NOMO-1 treated with DMSO at 0.1 percent for 48 hours (cell line): Measurements from ENCODE around the gene INSM1.

Experiments
- DNase-seq: peaks from one replicate; lab custom pipeline; 2025; ENCODE audit not compliant: unreplicated experiment; lab: John Stamatoyannopoulos, UW

Gene INSM1

DNA sequence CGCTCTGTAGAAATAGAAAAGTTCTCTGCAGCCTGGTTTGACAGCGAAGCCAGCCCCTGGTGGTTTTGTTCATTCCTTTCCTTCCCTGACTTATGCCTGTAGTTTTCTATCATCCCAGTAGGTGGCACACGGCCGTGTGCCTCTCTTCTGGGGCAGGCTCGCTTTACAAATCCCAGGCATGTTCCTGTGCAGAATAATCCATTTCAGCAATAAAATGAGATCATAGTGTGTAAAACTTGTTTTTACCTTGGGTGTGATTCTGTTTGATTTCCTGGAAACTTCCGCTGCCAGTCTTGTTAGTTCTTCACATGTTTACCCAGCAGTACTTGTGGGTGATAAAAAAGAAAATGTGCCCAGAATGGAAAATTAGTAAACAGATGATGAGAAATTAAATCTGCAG is 7.4 kb upstream of the INSM1 start:
- peak; percentile 64 for DNase-seq

DNA sequence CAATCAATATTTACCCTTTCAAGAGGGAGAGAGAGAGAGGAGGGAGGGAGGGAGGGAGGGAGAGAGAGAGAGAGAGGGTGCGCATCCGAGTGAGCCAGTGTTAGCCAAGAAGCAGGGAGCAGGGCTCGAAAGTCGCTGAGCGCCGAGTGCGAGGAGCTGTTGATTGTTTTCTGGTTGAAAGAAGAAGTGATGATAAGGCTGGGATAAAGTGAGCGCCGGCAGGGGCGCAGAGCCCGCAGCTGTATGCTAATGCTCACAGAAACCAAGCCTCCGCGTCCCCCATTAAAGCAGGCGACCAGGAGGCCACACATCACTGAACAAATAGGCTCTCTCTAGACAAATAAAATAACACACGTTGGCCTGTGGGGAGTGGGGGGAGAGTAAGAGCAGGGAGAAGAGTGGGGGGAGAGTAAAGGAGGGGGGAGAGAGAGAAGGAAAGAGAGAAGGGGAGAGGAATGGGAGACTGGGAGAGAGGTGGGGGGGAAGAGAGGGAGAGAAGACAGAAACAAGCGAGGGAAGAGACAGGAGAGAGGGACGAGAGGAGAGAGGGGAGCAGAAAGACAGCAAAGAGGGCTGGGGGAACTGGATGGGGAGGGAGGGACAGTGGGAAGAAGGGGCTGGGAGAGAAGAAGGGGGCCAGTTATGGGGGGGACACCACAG is 5.0 kb upstream of the INSM1 start:
- DNase-seq, result no peak

DNA sequence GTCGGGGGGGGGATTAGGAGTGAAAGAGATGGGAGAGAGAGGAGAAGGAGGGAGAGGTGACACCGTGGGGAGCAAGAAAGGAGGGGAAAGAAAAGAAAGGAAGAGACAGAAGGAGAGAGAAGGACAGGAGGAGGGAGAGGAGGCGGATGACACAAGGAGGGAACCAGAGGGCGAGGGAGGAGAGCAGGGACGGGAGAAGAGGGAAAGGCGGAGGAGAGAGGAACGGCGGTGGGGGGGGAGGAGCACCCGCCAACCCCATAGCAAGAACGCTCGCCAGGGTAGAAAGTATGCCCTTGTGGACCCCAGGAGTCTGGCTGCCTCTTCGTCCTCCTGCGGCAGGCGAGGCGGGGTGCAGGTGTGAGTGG is 4.5 kb upstream of the INSM1 start:
- no peak for DNase-seq

DNA sequence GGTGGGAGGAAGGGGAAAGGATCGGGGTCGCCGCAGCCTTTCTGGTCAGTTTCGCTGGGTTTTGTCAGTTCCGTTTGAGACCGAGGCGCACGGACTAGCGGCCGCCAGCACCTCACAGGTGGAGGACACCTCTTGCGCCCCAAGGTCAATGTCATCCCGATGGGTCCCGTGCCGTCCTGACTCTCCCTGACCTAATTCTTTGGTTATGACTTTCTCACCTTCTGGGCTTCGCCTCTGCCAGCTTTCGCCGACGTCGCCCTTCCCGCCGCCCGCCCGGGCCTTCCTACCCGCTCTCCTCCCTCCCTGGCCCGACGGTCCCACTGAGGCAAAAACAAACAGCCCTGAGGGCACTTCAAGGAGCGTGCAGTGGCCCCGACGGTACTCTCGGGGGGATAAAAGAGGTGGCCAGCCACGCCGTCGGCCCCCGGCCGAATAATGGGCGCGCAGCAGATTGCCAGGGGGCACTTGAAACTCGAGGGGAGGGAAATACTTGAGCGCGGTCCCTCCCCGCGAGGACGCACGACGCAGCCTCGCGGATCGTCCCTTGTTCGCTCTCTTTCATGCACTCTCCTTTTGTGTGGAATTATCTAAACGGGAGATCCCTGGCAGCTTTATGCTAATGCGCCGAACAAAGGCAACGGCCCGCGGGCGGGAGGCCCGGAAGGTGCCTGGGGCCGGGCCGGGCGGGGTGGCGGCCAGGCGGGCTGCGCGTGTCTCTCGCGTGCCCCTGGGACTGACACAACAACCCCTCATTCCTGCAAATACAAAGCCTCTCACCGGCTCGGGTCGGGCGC is 3.9 kb upstream of the INSM1 start:
- DNase-seq, result no peak

DNA sequence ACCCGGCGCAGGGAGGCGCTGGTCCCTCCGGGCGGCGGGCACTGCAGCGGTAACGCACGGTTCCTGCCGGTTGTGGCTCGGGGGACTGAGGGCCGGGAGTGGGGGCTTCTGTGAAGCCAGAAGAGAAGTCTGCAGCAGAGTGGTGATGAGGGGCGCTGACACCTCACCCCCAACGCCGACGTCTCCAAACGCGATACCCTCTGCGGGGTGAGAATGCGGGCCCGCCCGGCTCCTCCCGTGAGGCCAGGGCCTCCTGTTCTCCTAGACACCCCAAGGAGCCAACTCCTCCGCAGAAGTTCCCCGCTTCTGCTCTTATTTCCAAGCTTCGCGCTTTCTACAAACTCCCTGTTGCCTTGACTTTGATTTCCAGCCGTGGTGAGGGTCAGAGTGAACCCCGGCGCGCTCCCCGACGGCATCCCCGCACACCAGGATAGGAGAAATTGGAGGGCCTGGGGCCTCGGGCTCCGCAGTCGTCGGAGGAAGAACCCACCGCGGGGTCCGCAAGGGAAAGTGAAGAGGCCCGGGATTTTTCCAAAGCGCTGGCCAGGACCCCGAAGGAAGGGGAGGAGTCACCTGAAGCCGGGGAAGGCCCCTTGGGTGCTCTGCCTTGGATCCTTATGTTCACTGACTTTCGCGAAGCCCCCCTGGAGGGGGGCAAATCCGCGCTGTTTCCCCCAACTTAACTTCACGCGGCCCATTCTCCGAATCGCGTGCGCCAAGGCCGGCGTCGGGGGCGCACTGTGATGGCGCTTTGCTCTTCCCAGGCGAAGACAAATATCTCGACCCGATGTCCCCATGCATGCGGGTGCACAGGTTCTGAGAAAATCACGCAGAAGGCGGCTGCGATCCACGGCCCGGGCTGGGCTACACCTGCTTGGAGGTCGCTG is 3.1 kb upstream of the INSM1 start:
- no peak for DNase-seq

DNA sequence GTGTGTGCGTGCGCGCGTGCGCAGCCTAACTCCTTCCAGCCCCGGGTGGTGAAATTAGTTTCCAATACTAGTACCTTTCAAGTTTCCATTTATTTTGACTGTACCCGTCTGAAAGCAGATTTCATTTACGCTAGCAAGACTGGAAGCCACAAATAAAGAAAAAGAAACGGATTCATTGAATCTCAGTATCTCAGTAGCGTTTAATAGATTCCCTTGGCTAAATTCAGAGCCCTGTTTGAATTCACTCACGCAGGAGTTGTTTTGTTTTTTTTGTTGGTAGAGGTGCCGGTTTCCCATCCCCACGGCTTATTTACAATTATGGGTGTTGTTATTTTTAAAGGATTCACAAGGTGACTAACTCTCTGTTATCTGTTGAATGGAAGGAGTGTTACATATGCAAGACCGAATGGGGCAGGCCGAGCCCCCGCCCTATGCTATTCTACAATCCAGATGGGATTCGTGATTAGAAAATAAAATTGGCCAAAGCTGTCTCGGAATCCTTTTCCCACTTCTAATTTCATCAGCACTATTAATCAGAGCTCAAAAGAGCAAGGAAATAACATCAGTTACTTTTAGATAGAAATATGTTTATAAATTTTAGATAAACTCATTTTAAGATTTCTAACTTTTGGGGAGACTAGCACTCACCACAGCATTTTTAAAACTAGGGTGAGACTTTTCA is 2.3 kb upstream of the INSM1 start:
- DNase-seq, result no peak

DNA sequence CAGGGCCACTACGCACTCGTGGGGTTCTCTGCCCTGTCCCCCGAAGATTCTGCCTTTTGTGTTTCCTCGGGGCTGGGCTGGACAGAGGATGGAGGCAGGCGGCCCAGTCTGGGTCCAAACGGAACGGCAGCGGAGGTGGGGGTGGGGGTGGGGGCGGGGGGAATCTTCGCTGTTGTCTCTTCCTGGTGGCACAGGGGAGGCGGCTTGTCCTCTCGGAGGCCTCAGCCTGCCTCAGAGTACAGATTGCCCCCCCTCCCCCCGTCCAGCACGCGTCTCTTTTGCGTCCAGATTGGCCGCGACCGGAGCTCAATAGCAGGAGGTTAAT is 1.4 kb upstream of the INSM1 start:
- DNase-seq, result no peak

DNA sequence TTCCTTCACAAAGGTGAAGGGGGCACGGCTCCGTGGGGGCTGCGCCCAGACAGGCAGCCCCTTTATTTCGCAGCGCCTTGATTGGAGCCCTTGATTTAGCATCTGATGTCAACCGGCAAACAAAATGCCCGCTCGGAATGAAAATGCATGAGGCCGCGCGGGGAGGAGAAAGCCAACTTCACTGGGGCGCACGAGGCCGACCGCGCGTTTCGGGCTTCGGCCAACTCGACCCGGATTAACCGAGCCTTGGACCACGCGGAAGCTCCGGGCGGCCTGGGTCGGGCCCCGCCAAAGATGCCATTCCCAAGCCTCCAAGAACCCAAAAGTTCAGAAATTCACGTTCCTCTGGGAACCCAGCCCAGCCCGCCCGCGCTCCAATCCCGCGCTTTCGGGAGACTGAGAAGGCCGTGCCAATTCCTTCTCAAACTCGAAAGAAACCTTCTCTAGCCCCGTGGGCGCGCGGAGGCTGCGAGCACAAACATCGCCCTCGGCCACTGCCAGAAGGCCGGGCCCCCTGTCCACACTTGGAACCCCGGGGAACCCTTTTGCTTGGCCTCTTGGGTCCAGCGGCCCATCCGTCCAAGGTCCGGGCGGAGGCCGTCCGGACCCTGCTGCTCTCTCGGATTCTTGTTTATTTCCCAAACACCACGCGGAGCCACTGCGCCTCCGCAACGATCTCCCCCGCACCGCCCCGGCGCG is 879 bp upstream of the INSM1 start:
- DNase-seq, result no peak

DNA sequence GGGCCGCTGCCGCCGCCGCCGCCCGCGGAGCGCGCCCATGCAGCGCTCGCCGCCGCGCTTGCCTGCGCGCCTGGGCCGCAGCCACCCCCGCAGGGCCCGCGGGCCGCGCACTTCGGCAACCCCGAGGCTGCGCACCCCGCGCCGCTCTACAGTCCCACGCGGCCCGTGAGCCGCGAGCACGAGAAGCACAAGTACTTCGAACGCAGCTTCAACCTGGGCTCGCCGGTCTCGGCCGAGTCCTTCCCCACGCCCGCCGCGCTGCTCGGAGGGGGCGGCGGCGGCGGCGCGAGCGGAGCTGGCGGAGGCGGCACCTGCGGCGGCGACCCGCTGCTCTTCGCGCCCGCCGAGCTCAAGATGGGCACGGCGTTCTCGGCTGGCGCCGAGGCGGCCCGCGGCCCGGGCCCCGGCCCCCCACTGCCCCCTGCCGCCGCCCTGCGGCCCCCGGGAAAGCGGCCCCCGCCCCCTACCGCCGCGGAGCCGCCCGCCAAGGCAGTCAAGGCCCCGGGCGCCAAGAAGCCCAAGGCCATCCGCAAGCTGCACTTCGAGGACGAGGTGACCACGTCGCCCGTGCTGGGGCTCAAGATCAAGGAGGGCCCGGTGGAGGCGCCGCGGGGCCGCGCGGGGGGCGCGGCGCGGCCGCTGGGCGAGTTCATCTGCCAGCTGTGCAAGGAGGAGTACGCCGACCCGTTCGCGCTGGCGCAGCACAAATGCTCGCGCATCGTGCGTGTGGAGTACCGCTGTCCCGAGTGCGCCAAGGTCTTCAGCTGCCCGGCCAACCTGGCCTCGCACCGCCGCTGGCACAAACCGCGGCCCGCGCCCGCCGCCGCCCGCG is 730 bp downstream of the INSM1 start:
- no peak for DNase-seq

DNA sequence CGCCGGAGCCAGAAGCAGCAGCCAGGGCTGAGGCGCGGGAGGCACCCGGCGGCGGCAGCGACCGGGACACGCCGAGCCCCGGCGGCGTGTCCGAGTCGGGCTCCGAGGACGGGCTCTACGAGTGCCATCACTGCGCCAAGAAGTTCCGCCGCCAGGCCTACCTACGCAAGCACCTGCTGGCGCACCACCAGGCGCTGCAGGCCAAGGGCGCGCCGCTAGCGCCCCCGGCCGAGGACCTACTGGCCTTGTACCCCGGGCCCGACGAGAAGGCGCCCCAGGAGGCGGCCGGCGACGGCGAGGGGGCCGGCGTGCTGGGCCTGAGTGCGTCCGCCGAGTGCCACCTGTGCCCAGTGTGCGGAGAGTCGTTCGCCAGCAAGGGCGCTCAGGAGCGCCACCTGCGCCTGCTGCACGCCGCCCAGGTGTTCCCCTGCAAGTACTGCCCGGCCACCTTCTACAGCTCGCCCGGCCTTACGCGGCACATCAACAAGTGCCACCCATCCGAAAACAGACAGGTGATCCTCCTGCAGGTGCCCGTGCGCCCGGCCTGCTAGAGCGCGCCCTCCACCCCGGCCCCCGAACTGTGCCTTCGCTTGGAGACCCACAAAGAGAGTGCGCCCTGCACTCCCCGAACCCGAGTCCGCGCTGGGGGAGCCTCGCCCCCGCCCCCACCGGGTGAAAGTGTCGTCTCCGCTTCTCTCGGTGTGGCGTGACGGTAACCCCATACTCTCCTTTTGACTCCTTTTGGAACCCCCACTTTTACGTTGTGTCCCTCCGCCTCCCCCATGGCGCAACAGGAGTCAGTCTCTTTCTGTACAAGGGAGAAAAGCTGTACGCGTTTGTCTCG is 1.6 kb downstream of the INSM1 start:
- DNase-seq, result no peak

DNA sequence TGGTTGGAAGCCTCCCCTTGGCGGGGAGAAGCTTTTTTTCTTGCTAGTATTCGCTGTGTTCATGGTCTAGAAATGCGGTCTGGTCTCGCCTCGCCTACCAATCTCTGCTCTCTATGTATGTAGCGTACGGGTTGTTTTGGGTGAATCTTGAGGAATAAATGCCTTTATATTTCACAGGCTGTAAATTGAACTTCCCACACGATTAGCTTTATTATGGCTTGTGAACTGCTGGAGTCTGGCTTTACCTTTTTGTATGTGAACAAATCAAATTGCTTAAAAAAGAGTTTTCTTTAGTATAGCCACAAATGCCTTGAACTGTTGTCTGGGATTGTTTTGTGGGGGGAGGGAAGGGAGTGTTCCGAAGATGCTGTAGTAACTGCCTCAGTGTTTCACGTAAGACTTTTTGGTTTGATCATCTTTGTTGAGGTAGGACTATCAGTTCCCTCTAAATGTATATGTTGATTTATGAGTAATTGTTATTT is 2.2 kb downstream of the INSM1 start:
- DNase-seq, result peak; percentile 22

DNA sequence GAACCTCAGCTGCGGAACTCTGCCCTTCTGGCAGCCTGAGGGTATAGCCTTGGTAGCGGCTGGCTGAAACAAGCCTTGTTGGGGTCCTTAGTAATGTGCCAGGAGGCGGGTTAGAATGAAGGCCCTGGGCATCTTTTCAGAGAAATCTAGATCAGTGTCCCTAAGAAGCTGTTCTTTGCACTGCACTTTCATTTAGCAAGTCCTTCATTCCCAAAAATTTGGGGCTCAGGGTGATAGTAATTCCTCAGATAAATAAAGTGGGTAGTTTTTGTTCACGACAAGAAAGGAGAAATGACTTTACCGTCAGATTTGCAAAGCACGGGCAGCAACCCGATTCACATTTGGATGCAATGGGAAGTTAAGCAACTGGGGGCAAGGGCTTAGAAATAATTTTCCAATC is 3.2 kb downstream of the INSM1 start:
- DNase-seq, result no peak

DNA sequence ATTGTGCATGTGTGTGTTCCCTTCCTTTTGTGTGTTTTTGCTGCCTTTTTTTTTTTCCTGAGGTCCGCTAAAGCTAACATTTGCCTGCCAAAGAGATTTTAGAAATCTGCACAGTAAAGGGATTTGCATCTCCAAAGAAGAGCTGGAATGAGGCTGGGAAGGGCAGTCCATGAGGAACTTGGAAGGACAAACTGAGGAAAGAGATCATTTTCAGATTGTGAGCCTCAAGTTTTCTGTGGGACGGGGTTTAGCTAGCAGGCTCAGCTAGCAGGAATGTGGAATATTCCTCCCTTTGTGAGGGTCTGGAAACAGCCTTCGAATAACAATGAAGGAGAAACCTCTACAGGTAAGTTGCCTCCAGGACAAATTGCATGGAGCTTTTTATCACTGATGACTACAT is 3.8 kb downstream of the INSM1 start:
- DNase-seq, result no peak

DNA sequence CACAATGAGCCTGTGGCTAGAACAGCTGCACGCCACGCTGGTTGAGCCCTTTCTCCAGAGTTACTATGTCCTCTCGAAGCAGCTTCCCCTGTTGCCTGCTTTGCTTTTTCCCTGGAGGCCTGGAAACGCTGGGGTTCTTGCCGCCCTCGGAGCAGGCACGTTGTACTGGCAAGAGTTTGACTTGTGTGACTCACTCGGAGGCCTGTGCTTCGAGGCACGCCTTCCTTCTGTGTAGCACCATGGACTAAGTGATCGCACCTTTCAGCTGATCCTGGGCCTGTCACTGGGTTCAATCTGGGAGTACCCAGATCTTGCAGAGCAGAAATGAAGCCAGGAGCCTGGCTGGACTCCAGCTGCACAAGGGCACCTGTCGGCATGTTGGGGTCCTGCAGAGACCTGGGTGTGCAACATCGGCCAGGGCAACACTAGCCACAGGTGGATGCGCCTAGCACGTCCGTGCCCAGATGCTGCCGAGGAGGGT is 5.2 kb downstream of the INSM1 start:
- no peak for DNase-seq

DNA sequence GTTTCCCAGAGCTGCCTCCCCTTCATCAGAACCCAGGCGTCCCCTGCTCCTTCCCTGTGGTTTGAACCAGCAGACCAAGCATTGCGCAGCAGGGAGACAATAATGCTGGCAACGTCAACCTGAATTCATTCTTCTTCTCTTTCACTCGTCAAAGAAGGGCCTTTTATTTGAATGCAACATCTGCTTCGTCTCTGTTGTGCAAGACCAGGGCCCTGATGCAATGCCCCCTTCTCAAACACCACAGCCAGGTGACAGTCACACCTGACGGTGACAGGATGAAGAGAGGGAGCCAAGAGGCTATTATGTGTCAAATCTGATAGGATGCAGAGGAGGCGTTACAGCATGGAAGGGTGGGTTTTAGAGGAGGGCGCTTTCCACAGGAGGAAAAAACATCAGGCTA is 8.0 kb downstream of the INSM1 start:
- no peak for DNase-seq

DNA sequence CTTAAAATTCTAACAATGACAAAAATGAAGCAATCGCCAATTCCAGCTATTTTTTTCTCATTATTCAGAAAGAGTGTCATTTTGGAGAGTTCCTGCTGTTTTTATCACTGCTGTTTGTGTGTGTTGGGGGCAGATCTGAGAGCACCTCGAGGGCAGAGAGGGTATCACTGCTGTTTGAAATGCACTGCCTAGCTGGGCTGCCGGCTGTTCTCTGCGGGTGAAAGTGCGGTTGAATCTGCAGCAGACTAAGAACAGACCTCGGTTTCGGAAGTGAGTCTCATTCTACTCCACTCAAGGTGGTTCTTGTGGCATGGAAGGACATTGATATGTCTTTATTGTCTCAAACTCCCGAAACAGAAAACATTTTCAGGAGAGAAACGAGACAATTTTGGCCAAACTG is 18.3 kb downstream of the INSM1 start:
- DNase-seq, result no peak

DNA sequence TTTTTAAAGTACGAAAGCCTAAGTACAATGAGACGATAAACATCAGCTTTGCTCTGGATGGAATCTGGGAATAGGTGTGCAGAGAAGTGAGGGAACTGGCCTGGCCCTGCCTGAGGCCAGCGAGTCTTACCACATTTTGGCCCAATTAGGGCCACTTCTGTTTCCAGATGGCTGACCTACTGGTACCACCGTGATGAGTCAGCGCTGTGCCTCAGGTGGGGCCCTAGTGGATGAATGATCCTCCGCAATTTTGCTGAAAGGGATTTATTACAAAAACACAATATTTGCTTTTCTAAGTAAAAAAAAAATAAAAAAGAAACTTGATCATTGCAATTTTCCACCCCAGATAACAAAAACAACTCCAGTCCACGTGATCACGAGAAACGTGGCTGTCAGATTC is 22.5 kb downstream of the INSM1 start:
- DNase-seq, result no peak

DNA sequence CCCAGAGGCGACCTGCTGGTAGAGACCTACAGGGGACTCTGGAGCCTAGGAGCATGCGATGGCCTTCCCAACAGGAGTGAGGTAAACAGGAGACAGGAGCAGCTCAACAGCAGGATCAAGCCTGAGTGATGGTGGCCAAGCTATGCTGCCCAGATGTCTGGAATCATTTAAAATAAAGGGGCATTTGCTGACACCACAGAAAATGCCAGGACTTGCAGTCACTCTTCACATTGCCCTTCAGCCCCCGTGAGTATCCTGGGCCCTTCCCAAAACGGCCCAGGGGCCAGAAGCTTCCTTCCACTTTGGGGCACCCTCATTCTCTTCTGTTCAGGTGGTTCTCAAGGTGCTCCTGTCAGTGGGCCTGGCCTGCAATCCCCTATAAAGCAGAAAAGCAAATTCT is 23.2 kb downstream of the INSM1 start:
- DNase-seq, result no peak

DNA sequence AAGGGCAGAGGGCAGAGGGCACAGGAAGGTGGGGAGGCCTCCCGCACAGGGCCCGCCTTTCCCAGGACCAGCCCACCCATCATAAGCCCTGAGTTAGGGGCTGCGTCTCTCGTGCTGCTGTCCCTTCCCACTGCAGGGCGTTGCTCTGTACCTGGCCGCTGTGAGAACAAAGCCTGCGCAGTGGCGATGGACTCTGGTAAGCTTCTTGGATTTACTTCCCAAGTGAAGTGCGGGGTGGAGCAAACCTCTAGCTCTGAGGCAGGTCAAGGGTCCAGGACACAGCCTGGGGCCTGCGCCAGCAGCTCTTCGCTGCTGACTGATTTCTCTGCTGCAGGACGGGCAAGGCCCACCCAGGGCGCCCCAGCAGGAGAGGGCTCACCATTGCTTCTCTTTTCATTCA is 23.9 kb downstream of the INSM1 start:
- DNase-seq, result no peak
